Frontal cortex (tissue), 4 donors: ENCODE data around the gene TYSND1. TPM values are rescaled to one million over a fixed set of nuclear protein-coding genes. Genes with fewer than 3 reads are reported as not detected.
"Not testable (repeated sequence)": the region's sequence is repeated elsewhere in the genome, so short reads cannot be mapped to it uniquely, and the experiment has no call there.

Experiments used
- DNase-seq, 2 donors: peaks; one replicate each; pipeline ENCODE4 v3.0.0; 2012; ENCODE audit warnings: low spot score in 2 of 2
- FAIRE-seq: peaks from 2 replicates; lab custom pipeline; 2012; peaks lifted over from hg19 to GRCh38; lab: Jason Lieb, UNC
- total RNA-seq: library from RNA; depleted of rRNA; stranded (reverse); fragments of >200 nt; gene quantifications from one replicate; pipeline ENCODE4 v1.2.3, GENCODE V29; 2014
- donor health status: control.
- donor health status: control.
- donor health status: control.

The TYSND1 gene
- total RNA-seq, 1 donor from 2014 or later: 5.3 TPM

- no peak for FAIRE-seq
Observed at GRCh38 chr10:70166394-70166793, 19.9 kb upstream of the TYSND1 start.

GRCh38 chr10:70164163-70164562 lies 17.7 kb upstream of the TYSND1 start:
- DNase-seq (no peak), FAIRE-seq (no peak)

More at GRCh38 chr10:70166394-70166793, 19.9 kb upstream of the TYSND1 start:
- DNase-seq: no peak

GRCh38 chr10:70163448-70163847 lies 16.9 kb upstream of the TYSND1 start:
- FAIRE-seq (no peak), DNase-seq (no peak)

- DNase-seq (no peak), FAIRE-seq (no peak)
Observed at GRCh38 chr10:70162892-70163201, 16.3 kb upstream of the TYSND1 start.

- no peak for FAIRE-seq
- no peak for DNase-seq
Observed at GRCh38 chr10:70162151-70162891, 15.8 kb upstream of the TYSND1 start.

GRCh38 chr10:70160798-70161197 lies 14.3 kb upstream of the TYSND1 start:
- DNase-seq (no peak), FAIRE-seq (no peak)

GRCh38 chr10:70159366-70159765 lies 12.9 kb upstream of the TYSND1 start:
- DNase-seq, FAIRE-seq: not testable (repeated sequence)

GRCh38 chr10:70158113-70158512 lies 11.6 kb upstream of the TYSND1 start:
- FAIRE-seq (no peak), DNase-seq (no peak)

- FAIRE-seq (no peak), DNase-seq (no peak)
Observed at GRCh38 chr10:70155255-70155838, 8.8 kb upstream of the TYSND1 start.

GRCh38 chr10:70148516-70148915 lies 2.0 kb upstream of the TYSND1 start:
- no peak for FAIRE-seq
- no peak for DNase-seq

- DNase-seq (no peak), FAIRE-seq (no peak)
Observed at GRCh38 chr10:70147259-70147625, 742 bp upstream of the TYSND1 start.

GRCh38 chr10:70145666-70146488 lies 623 bp downstream of the TYSND1 start:
- DNase-seq (peak; percentile 76), FAIRE-seq (no peak)

GRCh38 chr10:70145166-70145665 lies 1.3 kb downstream of the TYSND1 start:
- no peak for DNase-seq
- FAIRE-seq: no peak

- DNase-seq (no peak), FAIRE-seq (no peak)
Observed at GRCh38 chr10:70144372-70145110, 2.0 kb downstream of the TYSND1 start.

GRCh38 chr10:70142555-70142954 lies 3.9 kb downstream of the TYSND1 start:
- FAIRE-seq (no peak), DNase-seq (no peak)

- FAIRE-seq: no peak
- DNase-seq: no peak
Observed at GRCh38 chr10:70140297-70140696, 6.2 kb downstream of the TYSND1 start.

GRCh38 chr10:70139997-70140250 lies 6.6 kb downstream of the TYSND1 start:
- no peak for DNase-seq
- no peak for FAIRE-seq

- DNase-seq (no peak), FAIRE-seq (no peak)
Observed at GRCh38 chr10:70139151-70139996, 7.1 kb downstream of the TYSND1 start.
